Adrenal gland (tissue), 5 donors: ENCODE measurements around the gene SUSD1.

Experiments
- CTCF ChIP-seq, 6 experiments: fragments of 450-650 bp in 4 of 6; fragments of 200-600 bp in 2 of 6; sonication (generic) in 1 of 6; IDR thresholded peaks; 1 replicate in 5 of 6; 2 replicates in 1 of 6; pipeline versions ENCODE4 v1.5.1 to v1.8.0; 2016 to 2021; ENCODE audit warnings: antibody characterized with exemption in 6 of 6, mild to moderate bottlenecking in 2 of 6, moderate library complexity in 1 of 6
- POLR2A ChIP-seq, 2 donors: fragments of 450-650 bp; IDR thresholded peaks; one replicate each; pipeline ENCODE4 v1.6.1; 2017; ENCODE audit warnings: antibody characterized with exemption in 2 of 2, mild to moderate bottlenecking in 2 of 2, moderate library complexity in 1 of 2
- donor health status: DM: no; HTN: no; CAD: no.

- no peak for TF ChIP-seq CTCF (IDR thresholded peaks at IDR 0.05)
- no peak for TF ChIP-seq POLR2A (IDR thresholded peaks at IDR 0.05)
Observed at GRCh38 chr9:112093147-112093869, 81.8 kb downstream of the SUSD1 start.
